Measurements from ENCODE around the gene LRP1B.
"Not testable (repeated sequence)": the region's sequence is repeated elsewhere in the genome, so short reads cannot be mapped to it uniquely, and the experiment has no call there.

Gene LRP1B

GRCh38 chr2:140550821-140551220 lies 1580.0 kb downstream of the LRP1B start:
- Histone ChIP-seq H3K4me1 (ENCODE audit: insufficient read depth, low read length) (no peaks in the 10 kb centered on the region), H3K79me2 (ENCODE audit: insufficient read depth, low read length) (no peaks in the 10 kb centered on the region), H3K9me3 (ENCODE audit: insufficient read depth, low read length, severe bottlenecking) (no peaks in the 10 kb centered on the region), H3K27ac (ENCODE audit: low read length) (no peak overlapping the region), H3K4me2 (ENCODE audit: insufficient read depth, low read length) (no peak overlapping the region), H3K36me3 (ENCODE audit: insufficient read depth, low read length) (no peaks in the 10 kb centered on the region), H3K27me3 (ENCODE audit: insufficient read depth, low read length, poor library complexity) (no peaks in the 10 kb centered on the region), H4K20me1 (ENCODE audit: insufficient read depth, low read length) (no peaks in the 10 kb centered on the region), H3K4me3 (ENCODE audit: low read depth in 1 of 2, low read length in 2 of 2) (no peak overlapping the region), H3K9ac (ENCODE audit: low read depth, low read length) (no peak overlapping the region), H2AFZ (ENCODE audit: low read depth, low read length) (no peak overlapping the region)
- no peak for DNase-seq
- ATAC-seq (ENCODE audit: insufficient read depth, low read depth): 0 out of 3 replicates have a peak, but pooled peaks have one; percentile 35
- TF ChIP-seq EZH2 (IDR thresholded peaks at IDR 0.05; ENCODE audit: borderline replicate concordance, low read depth, low read length, severe bottlenecking): no peak
- TF ChIP-seq, protein P1, sequence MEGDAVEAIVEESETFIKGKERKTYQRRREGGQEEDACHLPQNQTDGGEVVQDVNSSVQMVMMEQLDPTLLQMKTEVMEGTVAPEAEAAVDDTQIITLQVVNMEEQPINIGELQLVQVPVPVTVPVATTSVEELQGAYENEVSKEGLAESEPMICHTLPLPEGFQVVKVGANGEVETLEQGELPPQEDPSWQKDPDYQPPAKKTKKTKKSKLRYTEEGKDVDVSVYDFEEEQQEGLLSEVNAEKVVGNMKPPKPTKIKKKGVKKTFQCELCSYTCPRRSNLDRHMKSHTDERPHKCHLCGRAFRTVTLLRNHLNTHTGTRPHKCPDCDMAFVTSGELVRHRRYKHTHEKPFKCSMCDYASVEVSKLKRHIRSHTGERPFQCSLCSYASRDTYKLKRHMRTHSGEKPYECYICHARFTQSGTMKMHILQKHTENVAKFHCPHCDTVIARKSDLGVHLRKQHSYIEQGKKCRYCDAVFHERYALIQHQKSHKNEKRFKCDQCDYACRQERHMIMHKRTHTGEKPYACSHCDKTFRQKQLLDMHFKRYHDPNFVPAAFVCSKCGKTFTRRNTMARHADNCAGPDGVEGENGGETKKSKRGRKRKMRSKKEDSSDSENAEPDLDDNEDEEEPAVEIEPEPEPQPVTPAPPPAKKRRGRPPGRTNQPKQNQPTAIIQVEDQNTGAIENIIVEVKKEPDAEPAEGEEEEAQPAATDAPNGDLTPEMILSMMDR (IDR thresholded peaks at IDR 0.05; ENCODE audit: borderline replicate concordance, extremely low read depth, low read length, poor library complexity, severe bottlenecking): no peak

- H4K20me1 ChIP-seq (ENCODE audit: insufficient read depth, low read length); H2AFZ ChIP-seq (ENCODE audit: low read depth, low read length); H3K27ac ChIP-seq (ENCODE audit: low read length); H3K9me3 ChIP-seq (ENCODE audit: insufficient read depth, low read length, severe bottlenecking); H3K4me2 ChIP-seq (ENCODE audit: insufficient read depth, low read length); H3K27me3 ChIP-seq (ENCODE audit: insufficient read depth, low read length, poor library complexity); H3K4me3 ChIP-seq (ENCODE audit: low read depth in 1 of 2, low read length in 2 of 2); H3K79me2 ChIP-seq (ENCODE audit: insufficient read depth, low read length); ATAC-seq (ENCODE audit: insufficient read depth, low read depth); DNase-seq; H3K4me1 ChIP-seq (ENCODE audit: insufficient read depth, low read length); H3K36me3 ChIP-seq (ENCODE audit: insufficient read depth, low read length); H3K9ac ChIP-seq (ENCODE audit: low read depth, low read length): not testable (repeated sequence)
These were observed 1586.0 kb downstream of the LRP1B start for GRCh38 chr2:140544769-140545168.

- no peak for TF ChIP-seq EZH2 (IDR thresholded peaks at IDR 0.05; ENCODE audit: borderline replicate concordance, low read depth, low read length, severe bottlenecking)
- TF ChIP-seq, protein P1 (IDR thresholded peaks at IDR 0.05; ENCODE audit: borderline replicate concordance, extremely low read depth, low read length, poor library complexity, severe bottlenecking): no peak
- no peaks in the 10 kb centered on the region for H3K9me3 ChIP-seq (ENCODE audit: insufficient read depth, low read length, severe bottlenecking)
- H3K27ac ChIP-seq (ENCODE audit: low read length): no peak overlapping the region
- no peaks in the 10 kb centered on the region for H3K79me2 ChIP-seq (ENCODE audit: insufficient read depth, low read length)
- no peaks in the 10 kb centered on the region for H3K4me1 ChIP-seq (ENCODE audit: insufficient read depth, low read length)
- no peaks in the 10 kb centered on the region for H4K20me1 ChIP-seq (ENCODE audit: insufficient read depth, low read length)
- H3K4me3 ChIP-seq (ENCODE audit: low read depth in 1 of 2, low read length in 2 of 2): no peak overlapping the region
- H3K36me3 ChIP-seq (ENCODE audit: insufficient read depth, low read length): no peaks in the 10 kb centered on the region
- no peak overlapping the region for H3K9ac ChIP-seq (ENCODE audit: low read depth, low read length)
- peak overlapping the region; percentile 54 for H2AFZ ChIP-seq (ENCODE audit: low read depth, low read length)
- DNase-seq: no peak
- H3K4me2 ChIP-seq (ENCODE audit: insufficient read depth, low read length): no peak overlapping the region
- ATAC-seq (ENCODE audit: insufficient read depth, low read depth): no peak
- H3K27me3 ChIP-seq (ENCODE audit: insufficient read depth, low read length, poor library complexity): no peaks in the 10 kb centered on the region
These were observed 1588.2 kb downstream of the LRP1B start for GRCh38 chr2:140542627-140543026.

DNA sequence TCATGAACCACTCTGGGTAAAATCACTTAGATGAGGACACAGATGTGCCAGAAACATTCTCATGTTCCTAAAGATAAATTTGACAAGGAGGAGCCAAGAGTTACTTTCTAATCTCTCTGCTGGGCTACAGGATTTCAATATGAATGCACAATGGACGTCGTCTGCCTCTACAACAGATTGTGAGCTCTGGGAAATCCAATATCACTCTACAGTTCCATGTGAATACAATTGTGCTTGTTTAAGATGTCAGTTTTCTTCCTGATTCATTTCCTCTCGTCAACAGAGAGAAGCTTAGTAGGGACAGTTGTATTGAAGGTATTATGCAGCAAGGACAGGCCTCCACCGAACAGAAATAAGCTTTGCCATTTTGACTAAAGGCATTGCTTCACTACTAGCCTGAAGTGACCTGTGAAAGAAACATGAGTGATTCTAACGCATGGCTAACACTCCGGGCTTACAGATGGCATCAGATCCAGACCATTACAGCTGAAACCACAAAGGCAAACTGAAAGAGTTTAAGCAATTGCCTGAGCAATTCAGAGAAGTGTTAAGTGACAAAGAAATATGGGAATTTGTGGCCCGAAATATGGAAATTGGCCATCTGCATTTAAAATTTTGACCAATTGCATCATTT lies 1591.5 kb downstream of the LRP1B start:
- H4K20me1 ChIP-seq (ENCODE audit: insufficient read depth, low read length): no peaks in the 10 kb centered on the region
- H3K9ac ChIP-seq (ENCODE audit: low read depth, low read length): no peak overlapping the region
- TF ChIP-seq, protein P1 (IDR thresholded peaks at IDR 0.05; ENCODE audit: borderline replicate concordance, extremely low read depth, low read length, poor library complexity, severe bottlenecking): no peak
- TF ChIP-seq EZH2 (IDR thresholded peaks at IDR 0.05; ENCODE audit: borderline replicate concordance, low read depth, low read length, severe bottlenecking): no peak
- H3K79me2 ChIP-seq (ENCODE audit: insufficient read depth, low read length): no peaks in the 10 kb centered on the region
- DNase-seq (no peak), ATAC-seq (ENCODE audit: insufficient read depth, low read depth) (no peak)
- no peaks in the 10 kb centered on the region for H3K9me3 ChIP-seq (ENCODE audit: insufficient read depth, low read length, severe bottlenecking)
- no peaks in the 10 kb centered on the region for H3K36me3 ChIP-seq (ENCODE audit: insufficient read depth, low read length)
- no peak overlapping the region for H3K4me2 ChIP-seq (ENCODE audit: insufficient read depth, low read length)
- H2AFZ ChIP-seq (ENCODE audit: low read depth, low read length): peak overlapping the region; percentile 25; the same call in 1 of the 2 replicates
- H3K4me3 ChIP-seq (ENCODE audit: low read depth in 1 of 2, low read length in 2 of 2): no peak overlapping the region
- H3K27ac ChIP-seq (ENCODE audit: low read length): no peak overlapping the region
- H3K27me3 ChIP-seq (ENCODE audit: insufficient read depth, low read length, poor library complexity): no peaks in the 10 kb centered on the region
- no peaks in the 10 kb centered on the region for H3K4me1 ChIP-seq (ENCODE audit: insufficient read depth, low read length)

All from DND-41 (cell line).